ENCODE data around the gene AGAP1. TPM values are rescaled to one million over a fixed set of nuclear protein-coding genes. Genes with fewer than 3 reads are reported as not detected.

The AGAP1 gene
- total and polyA plus RNA-seq, 9 donors = 5.7 to 32.2 (median 20.2) TPM

DNA sequence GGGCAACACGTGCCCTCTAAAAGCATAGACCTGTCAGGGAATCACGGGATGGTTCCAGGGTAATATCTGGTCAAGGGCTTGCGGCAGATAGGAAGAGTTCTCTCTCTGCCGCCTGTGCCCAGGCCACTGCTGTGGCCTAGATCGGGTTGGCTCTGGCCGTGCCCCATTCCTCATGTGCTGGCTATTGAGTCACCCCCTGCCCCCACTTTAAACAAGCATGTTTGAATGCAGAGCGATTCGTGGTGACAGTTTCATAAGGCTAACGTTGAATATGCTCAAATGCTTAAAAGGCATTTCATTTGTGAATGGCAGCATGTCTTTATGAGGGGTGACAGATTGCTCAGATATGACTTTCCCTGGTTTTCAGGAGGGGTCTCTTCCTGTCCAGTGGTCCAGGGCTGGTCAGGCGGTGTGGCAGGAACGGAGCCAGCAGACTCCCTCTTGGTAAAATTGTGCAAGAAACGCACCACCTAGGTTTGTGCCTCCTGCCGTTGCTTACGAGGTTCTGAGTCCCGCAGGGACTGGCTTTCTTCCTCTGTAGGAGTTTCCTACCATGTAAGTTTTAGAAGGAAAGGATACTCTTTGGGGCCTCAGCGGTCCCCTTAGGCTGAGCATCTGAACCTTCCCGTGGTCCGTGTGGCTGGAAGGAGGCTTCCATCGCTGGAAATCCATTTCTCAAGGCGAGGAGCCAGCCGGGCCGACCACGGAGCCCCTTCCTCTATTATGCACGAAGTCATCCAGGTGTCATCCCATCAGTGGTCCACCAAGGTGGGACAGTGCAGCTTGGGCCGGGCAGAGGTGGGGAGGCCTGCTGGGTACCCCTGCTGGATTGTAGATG is 50.2 kb downstream of the AGAP1 start:
- intact Hi-C loops (cut with DNase I) = no loop called here
- peak in 1 of 5 donors; percentile 12 for DNase-seq
- no peak overlapping the region for H3K4me3 ChIP-seq
- no peak overlapping the region for H3K27ac ChIP-seq
- no peaks in the 10 kb centered on the region for H3K9me3 ChIP-seq
- no peaks in the 10 kb centered on the region for H3K36me3 ChIP-seq
- no peak for TF ChIP-seq EP300 (IDR thresholded peaks at IDR 0.05)
- TF ChIP-seq POLR2A (IDR thresholded peaks at IDR 0.05) = no peak
- TF ChIP-seq, protein P1, sequence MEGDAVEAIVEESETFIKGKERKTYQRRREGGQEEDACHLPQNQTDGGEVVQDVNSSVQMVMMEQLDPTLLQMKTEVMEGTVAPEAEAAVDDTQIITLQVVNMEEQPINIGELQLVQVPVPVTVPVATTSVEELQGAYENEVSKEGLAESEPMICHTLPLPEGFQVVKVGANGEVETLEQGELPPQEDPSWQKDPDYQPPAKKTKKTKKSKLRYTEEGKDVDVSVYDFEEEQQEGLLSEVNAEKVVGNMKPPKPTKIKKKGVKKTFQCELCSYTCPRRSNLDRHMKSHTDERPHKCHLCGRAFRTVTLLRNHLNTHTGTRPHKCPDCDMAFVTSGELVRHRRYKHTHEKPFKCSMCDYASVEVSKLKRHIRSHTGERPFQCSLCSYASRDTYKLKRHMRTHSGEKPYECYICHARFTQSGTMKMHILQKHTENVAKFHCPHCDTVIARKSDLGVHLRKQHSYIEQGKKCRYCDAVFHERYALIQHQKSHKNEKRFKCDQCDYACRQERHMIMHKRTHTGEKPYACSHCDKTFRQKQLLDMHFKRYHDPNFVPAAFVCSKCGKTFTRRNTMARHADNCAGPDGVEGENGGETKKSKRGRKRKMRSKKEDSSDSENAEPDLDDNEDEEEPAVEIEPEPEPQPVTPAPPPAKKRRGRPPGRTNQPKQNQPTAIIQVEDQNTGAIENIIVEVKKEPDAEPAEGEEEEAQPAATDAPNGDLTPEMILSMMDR (IDR thresholded peaks at IDR 0.05) = no peak
- peaks cover 2% of the 10 kb centered on the region for H3K4me1 ChIP-seq (ENCODE audit: insufficient read depth)
- no peaks in the 10 kb centered on the region for H3K27me3 ChIP-seq
- 94 to 97% (median 96%) methylated on average over 25 of the region's 25 CpGs for WGBS, 3 donors

DNA sequence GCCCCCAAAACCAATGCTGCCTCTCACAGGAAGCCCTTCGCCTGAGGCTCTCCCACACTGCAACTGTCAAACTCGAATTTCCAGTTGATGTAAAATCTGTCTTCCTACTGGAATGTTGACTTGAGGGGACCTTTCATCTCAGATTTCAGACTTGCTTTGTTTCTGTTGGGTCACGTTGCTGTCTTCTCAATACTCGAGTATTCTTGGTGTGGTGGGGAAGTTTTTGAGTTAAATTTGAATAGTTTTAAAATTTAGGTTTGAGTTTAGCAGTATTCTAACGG is 50.8 kb downstream of the AGAP1 start:
- Histone ChIP-seq H3K36me3 (no peaks in the 10 kb centered on the region), H3K27ac (no peak overlapping the region), H3K4me3 (no peak overlapping the region), H3K9me3 (no peaks in the 10 kb centered on the region), H3K27me3 (no peaks in the 10 kb centered on the region), H3K4me1 (ENCODE audit: insufficient read depth) (peaks cover 2% of the 10 kb centered on the region)
- TF ChIP-seq EP300 (IDR thresholded peaks at IDR 0.05) = no peak
- no peak for TF ChIP-seq POLR2A (IDR thresholded peaks at IDR 0.05)
- TF ChIP-seq, protein P1 (IDR thresholded peaks at IDR 0.05) = no peak
- WGBS, 3 donors = 83 to 87% (median 84%) methylated on average over 5 of the region's 5 CpGs
- intact Hi-C loops (cut with DNase I) = no loop called here
- DNase-seq = no peak

DNA sequence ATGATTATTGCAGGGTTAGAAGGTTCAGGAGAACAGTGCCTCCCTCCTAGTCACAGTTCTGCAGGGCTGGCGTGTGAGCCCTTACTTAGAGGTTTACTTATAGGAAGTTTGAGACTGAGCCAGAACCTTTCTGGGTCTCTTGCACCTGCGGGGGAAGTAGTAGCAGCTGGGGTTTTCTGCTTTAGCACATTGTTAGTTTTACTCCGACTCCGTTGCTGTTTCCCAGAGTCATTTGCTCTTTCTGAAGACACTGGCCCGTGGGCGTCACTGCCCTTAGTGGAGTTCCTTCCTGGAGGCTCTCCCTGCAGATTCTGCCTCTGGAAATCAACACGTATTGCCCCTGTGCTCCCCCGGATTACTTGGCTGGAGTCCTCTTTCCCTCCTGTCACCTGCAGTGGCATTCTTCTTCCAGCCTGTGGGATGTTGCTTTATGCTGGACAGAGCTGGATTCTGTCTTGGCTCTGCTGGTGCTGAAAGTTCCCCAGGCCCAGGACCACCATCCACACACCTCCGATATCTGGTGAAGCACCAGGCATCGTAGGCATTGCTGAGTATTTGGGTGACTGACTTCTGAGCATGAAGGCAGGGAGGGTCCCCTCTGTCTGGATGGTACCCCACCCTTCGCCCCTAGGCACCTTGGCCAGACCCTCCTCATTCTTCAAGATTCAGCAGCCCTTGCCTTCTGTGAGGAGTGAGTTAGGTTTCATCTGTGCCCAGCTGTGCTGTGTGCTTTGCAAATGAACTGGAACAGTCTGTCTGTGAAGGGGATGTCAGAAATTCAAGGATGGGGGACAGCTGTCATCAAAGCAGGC is 51.7 kb downstream of the AGAP1 start:
- intact Hi-C loops (cut with DNase I) = no loop called here
- DNase-seq = no peak
- Histone ChIP-seq H3K27ac (no peak overlapping the region), H3K4me3 (no peak overlapping the region), H3K27me3 (no peaks in the 10 kb centered on the region), H3K4me1 (ENCODE audit: insufficient read depth) (peaks cover 2% of the 10 kb centered on the region), H3K9me3 (no peaks in the 10 kb centered on the region), H3K36me3 (no peaks in the 10 kb centered on the region)
- WGBS, 3 donors = 43 to 61% (median 51%) methylated on average over 11 of the region's 11 CpGs
- no peak for TF ChIP-seq POLR2A (IDR thresholded peaks at IDR 0.05)
- TF ChIP-seq, protein P1 (IDR thresholded peaks at IDR 0.05) = no peak
- no peak for TF ChIP-seq EP300 (IDR thresholded peaks at IDR 0.05)

DNA sequence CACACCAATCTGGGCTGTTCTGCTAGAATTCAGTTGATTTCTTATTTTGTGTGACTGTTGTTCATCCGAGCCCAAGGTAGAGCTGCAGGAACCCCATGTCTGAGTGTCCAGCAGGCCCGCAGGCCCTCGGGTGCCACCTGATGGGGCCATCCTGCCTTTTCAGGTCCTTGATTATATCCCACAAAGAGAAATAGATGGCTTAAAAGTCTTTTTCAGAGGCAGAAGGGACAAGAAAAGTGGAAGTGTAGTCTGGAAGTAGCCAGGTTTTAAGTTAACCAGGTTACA is 52.2 kb downstream of the AGAP1 start:
- DNase-seq = no peak
- WGBS, 3 donors = 77 to 89% (median 83%) methylated on average over 3 of the region's 3 CpGs
- Histone ChIP-seq H3K4me3 (no peak overlapping the region), H3K27me3 (no peaks in the 10 kb centered on the region), H3K36me3 (no peaks in the 10 kb centered on the region), H3K27ac (no peak overlapping the region), H3K9me3 (no peaks in the 10 kb centered on the region), H3K4me1 (ENCODE audit: insufficient read depth) (peaks cover 2% of the 10 kb centered on the region)
- TF ChIP-seq POLR2A (IDR thresholded peaks at IDR 0.05) = no peak
- TF ChIP-seq, protein P1 (IDR thresholded peaks at IDR 0.05) = no peak
- intact Hi-C loops (cut with DNase I) = no loop called here
